ENCODE results near the gene SOAT2.

- TF ChIP-seq CTCF (IDR thresholded peaks at IDR 0.05) (no peak), POLR2A (IDR thresholded peaks at IDR 0.05) (no peak), POLR2AphosphoS5 (IDR thresholded peaks at IDR 0.05) (no peak)
Observed at GRCh38 chr12:53115891-53116648, 12.8 kb downstream of the SOAT2 start.
